Bronchial epithelial cell (primary cell): ENCODE results near the gene NUF2. TPM values are rescaled to one million over a fixed set of nuclear protein-coding genes. Genes with fewer than 3 reads are reported as not detected.
A peak's percentile ranks its signal among the peaks of the same experiment; 100 is the strongest.

ENCODE experiments used
- DNase-seq: peaks from one replicate; pipeline ENCODE4 v3.0.0-alpha.2; 2010; ENCODE audit warnings: low read depth
- FAIRE-seq: peaks from 2 replicates; lab custom pipeline; 2011; peaks lifted over from hg19 to GRCh38; lab: Jason Lieb, UNC
- H3K27me3 ChIP-seq: 2 replicates; pipeline ENCODE4 v1.5.1; 2011; ENCODE audit warnings: low read length; ENCODE audit not compliant: control insufficient read depth, insufficient read depth
- H3K36me3 ChIP-seq: 2 replicates; pipeline ENCODE4 v1.5.1; 2011; ENCODE audit warnings: low read length; ENCODE audit not compliant: control insufficient read depth, insufficient read depth
- H3K4me3 ChIP-seq: 2 replicates; pipeline ENCODE4 v1.5.1; 2011; ENCODE audit warnings: mild to moderate bottlenecking, low read depth, low read length, control low read depth
- CTCF ChIP-seq: IDR thresholded peaks from 2 replicates; pipeline ENCODE4 v1.5.1; 2011; ENCODE audit warnings: mild to moderate bottlenecking, moderate library complexity, low read length, control low read depth, inconsistent platforms; ENCODE audit not compliant: insufficient read depth, severe bottlenecking
- total RNA-seq: library from RNA; depleted of rRNA; stranded (reverse); fragments of >200 nt; gene quantifications from 2 replicates; pipeline ENCODE4 v1.2.1, GENCODE V29; 2014

Gene NUF2
- total RNA-seq, 1 donor from 2014 or later = 0.79 TPM

- no peak for FAIRE-seq
- Histone ChIP-seq H3K27me3 (peaks cover 2% of the 10 kb centered on the region), H3K36me3 (no peaks in the 10 kb centered on the region), H3K4me3 (no peak overlapping the region)
- DNase-seq = no peak
- TF ChIP-seq CTCF = no peak
These were observed 78.3 kb downstream of the NUF2 start for GRCh38 chr1:163399976-163400601.

GRCh38 chr1:163401211-163401610, 79.5 kb downstream of the NUF2 start:
- no peak for TF ChIP-seq CTCF
- peak; percentile 8 for DNase-seq
- no peak for FAIRE-seq
- H3K36me3 ChIP-seq = no peaks in the 10 kb centered on the region
- H3K27me3 ChIP-seq = peaks cover 2% of the 10 kb centered on the region
- H3K4me3 ChIP-seq = no peak overlapping the region

Other genes starting within 250 kb of the NUF2 start
- gene RGS5, start 119.0 kb upstream of the NUF2 start, total RNA-seq = 3.9 and 6.0 TPM in 2 replicates